ENCODE data around the gene FRMD5. TPM values are rescaled to one million over a fixed set of nuclear protein-coding genes. Genes with fewer than 3 reads are reported as not detected.

FRMD5 gene
- polyA plus RNA-seq, 4 donors, result 0.49 to 1.1 (median 0.81) TPM; not detected in 1

- Histone ChIP-seq H3K9me3 (ENCODE audit: control insufficient read depth in 2 of 2, insufficient read depth in 1 of 2, low read depth in 1 of 2, low read length in 1 of 2) (no peaks in the 10 kb centered on the region), H3K36me3 (ENCODE audit: control insufficient read depth in 3 of 3, insufficient read depth in 2 of 3, low read depth in 1 of 3, low read length in 3 of 3) (no peaks in the 10 kb centered on the region), H3K27ac (ENCODE audit: low read depth in 1 of 3, low read length in 2 of 3) (no peak overlapping the region), H3K4me3 (ENCODE audit: low read depth in 1 of 3, low read length in 3 of 3) (no peak overlapping the region), H3K4me1 (ENCODE audit: control insufficient read depth in 3 of 3, insufficient read depth in 2 of 3, low read depth in 1 of 3, low read length in 2 of 3) (no peaks in the 10 kb centered on the region), H3K27me3 (ENCODE audit: control insufficient read depth in 3 of 3, insufficient read depth in 3 of 3, low read length in 3 of 3) (no peaks in the 10 kb centered on the region)
- no peak for FAIRE-seq
- whole genome bisulfite sequencing, 3 donors, result 81 to 89% (median 82%) methylated on average over 3 of the region's 3 CpGs
- DNase-seq, result no peak
These were observed 264.0 kb downstream of the FRMD5 start for GRCh38 chr15:43931119-43931518.

GRCh38 chr15:43930556-43930955 is 264.5 kb downstream of the FRMD5 start:
- H3K27ac ChIP-seq (ENCODE audit: low read depth in 1 of 3, low read length in 2 of 3), result no peak overlapping the region
- FAIRE-seq, result no peak
- DNase-seq, result no peak
- H3K4me3 ChIP-seq (ENCODE audit: low read depth in 1 of 3, low read length in 3 of 3), result no peak overlapping the region
- H3K9me3 ChIP-seq (ENCODE audit: control insufficient read depth in 2 of 2, insufficient read depth in 1 of 2, low read depth in 1 of 2, low read length in 1 of 2), result no peaks in the 10 kb centered on the region
- no peaks in the 10 kb centered on the region for H3K4me1 ChIP-seq (ENCODE audit: control insufficient read depth in 3 of 3, insufficient read depth in 2 of 3, low read depth in 1 of 3, low read length in 2 of 3)
- H3K36me3 ChIP-seq (ENCODE audit: control insufficient read depth in 3 of 3, insufficient read depth in 2 of 3, low read depth in 1 of 3, low read length in 3 of 3), result no peaks in the 10 kb centered on the region
- H3K27me3 ChIP-seq (ENCODE audit: control insufficient read depth in 3 of 3, insufficient read depth in 3 of 3, low read length in 3 of 3), result no peaks in the 10 kb centered on the region
- WGBS, 3 donors, result 77 to 91% (median 89%) methylated on average over 5 of the region's 5 CpGs

GRCh38 chr15:43930079-43930478 is 265.0 kb downstream of the FRMD5 start:
- WGBS, 3 donors, result 50 to 64% (median 55%) methylated on average over 2 of the region's 2 CpGs
- Histone ChIP-seq H3K9me3 (ENCODE audit: control insufficient read depth in 2 of 2, insufficient read depth in 1 of 2, low read depth in 1 of 2, low read length in 1 of 2) (no peaks in the 10 kb centered on the region), H3K4me1 (ENCODE audit: control insufficient read depth in 3 of 3, insufficient read depth in 2 of 3, low read depth in 1 of 3, low read length in 2 of 3) (no peaks in the 10 kb centered on the region), H3K27ac (ENCODE audit: low read depth in 1 of 3, low read length in 2 of 3) (no peak overlapping the region), H3K4me3 (ENCODE audit: low read depth in 1 of 3, low read length in 3 of 3) (no peak overlapping the region), H3K36me3 (ENCODE audit: control insufficient read depth in 3 of 3, insufficient read depth in 2 of 3, low read depth in 1 of 3, low read length in 3 of 3) (no peaks in the 10 kb centered on the region), H3K27me3 (ENCODE audit: control insufficient read depth in 3 of 3, insufficient read depth in 3 of 3, low read length in 3 of 3) (no peaks in the 10 kb centered on the region)
- FAIRE-seq (no peak), DNase-seq (no peak)

GRCh38 chr15:43928152-43928551 is 266.9 kb downstream of the FRMD5 start:
- H3K4me3 ChIP-seq (ENCODE audit: low read depth in 1 of 3, low read length in 3 of 3), result no peak overlapping the region
- DNase-seq (no peak), FAIRE-seq (no peak)
- no peaks in the 10 kb centered on the region for H3K4me1 ChIP-seq (ENCODE audit: control insufficient read depth in 3 of 3, insufficient read depth in 2 of 3, low read depth in 1 of 3, low read length in 2 of 3)
- H3K9me3 ChIP-seq (ENCODE audit: control insufficient read depth in 2 of 2, insufficient read depth in 1 of 2, low read depth in 1 of 2, low read length in 1 of 2), result no peaks in the 10 kb centered on the region
- no peak overlapping the region for H3K27ac ChIP-seq (ENCODE audit: low read depth in 1 of 3, low read length in 2 of 3)
- H3K27me3 ChIP-seq (ENCODE audit: control insufficient read depth in 3 of 3, insufficient read depth in 3 of 3, low read length in 3 of 3), result no peaks in the 10 kb centered on the region
- 63 to 87% (median 84%) methylated on average over 5 of the region's 5 CpGs for WGBS, 3 donors
- no peaks in the 10 kb centered on the region for H3K36me3 ChIP-seq (ENCODE audit: control insufficient read depth in 3 of 3, insufficient read depth in 2 of 3, low read depth in 1 of 3, low read length in 3 of 3)

- H3K27ac ChIP-seq (ENCODE audit: low read depth in 1 of 3, low read length in 2 of 3), result no peak overlapping the region
- DNase-seq (no peak), FAIRE-seq (no peak)
- H3K9me3 ChIP-seq (ENCODE audit: control insufficient read depth in 2 of 2, insufficient read depth in 1 of 2, low read depth in 1 of 2, low read length in 1 of 2), result no peaks in the 10 kb centered on the region
- H3K27me3 ChIP-seq (ENCODE audit: control insufficient read depth in 3 of 3, insufficient read depth in 3 of 3, low read length in 3 of 3), result no peaks in the 10 kb centered on the region
- no peaks in the 10 kb centered on the region for H3K4me1 ChIP-seq (ENCODE audit: control insufficient read depth in 3 of 3, insufficient read depth in 2 of 3, low read depth in 1 of 3, low read length in 2 of 3)
- no peak overlapping the region for H3K4me3 ChIP-seq (ENCODE audit: low read depth in 1 of 3, low read length in 3 of 3)
- H3K36me3 ChIP-seq (ENCODE audit: control insufficient read depth in 3 of 3, insufficient read depth in 2 of 3, low read depth in 1 of 3, low read length in 3 of 3), result no peaks in the 10 kb centered on the region
- WGBS, 3 donors, result 63 to 66% (median 64%) methylated on average over 4 of the region's 4 CpGs
These were observed 267.9 kb downstream of the FRMD5 start for GRCh38 chr15:43927203-43927602.

- Histone ChIP-seq H3K36me3 (ENCODE audit: control insufficient read depth in 3 of 3, insufficient read depth in 2 of 3, low read depth in 1 of 3, low read length in 3 of 3) (no peaks in the 10 kb centered on the region), H3K27ac (ENCODE audit: low read depth in 1 of 3, low read length in 2 of 3) (no peak overlapping the region), H3K4me1 (ENCODE audit: control insufficient read depth in 3 of 3, insufficient read depth in 2 of 3, low read depth in 1 of 3, low read length in 2 of 3) (no peaks in the 10 kb centered on the region), H3K4me3 (ENCODE audit: low read depth in 1 of 3, low read length in 3 of 3) (no peak overlapping the region), H3K9me3 (ENCODE audit: control insufficient read depth in 2 of 2, insufficient read depth in 1 of 2, low read depth in 1 of 2, low read length in 1 of 2) (no peaks in the 10 kb centered on the region), H3K27me3 (ENCODE audit: control insufficient read depth in 3 of 3, insufficient read depth in 3 of 3, low read length in 3 of 3) (no peaks in the 10 kb centered on the region)
- 95 to 100% (median 97%) methylated on average over 4 of the region's 4 CpGs for WGBS, 3 donors
- DNase-seq, result no peak
- no peak for FAIRE-seq
These were observed 271.5 kb downstream of the FRMD5 start for GRCh38 chr15:43923553-43923952.

- WGBS, 3 donors, result 84 to 90% (median 84%) methylated on average over 4 of the region's 4 CpGs
- no peak for FAIRE-seq
These were observed 273.1 kb downstream of the FRMD5 start for GRCh38 chr15:43922021-43922420.

GRCh38 chr15:43920815-43921214 is 274.3 kb downstream of the FRMD5 start:
- no peak for DNase-seq
- H3K36me3 ChIP-seq (ENCODE audit: control insufficient read depth in 3 of 3, insufficient read depth in 2 of 3, low read depth in 1 of 3, low read length in 3 of 3), result no peaks in the 10 kb centered on the region
- no peaks in the 10 kb centered on the region for H3K27me3 ChIP-seq (ENCODE audit: control insufficient read depth in 3 of 3, insufficient read depth in 3 of 3, low read length in 3 of 3)
- no peak overlapping the region for H3K27ac ChIP-seq (ENCODE audit: low read depth in 1 of 3, low read length in 2 of 3)
- 70 to 88% (median 75%) methylated on average over 6 of the region's 6 CpGs for WGBS, 3 donors
- no peak overlapping the region for H3K4me3 ChIP-seq (ENCODE audit: low read depth in 1 of 3, low read length in 3 of 3)
- no peaks in the 10 kb centered on the region for H3K9me3 ChIP-seq (ENCODE audit: control insufficient read depth in 2 of 2, insufficient read depth in 1 of 2, low read depth in 1 of 2, low read length in 1 of 2)
- FAIRE-seq, result no peak
- no peaks in the 10 kb centered on the region for H3K4me1 ChIP-seq (ENCODE audit: control insufficient read depth in 3 of 3, insufficient read depth in 2 of 3, low read depth in 1 of 3, low read length in 2 of 3)

More at GRCh38 chr15:43922021-43922420, 273.1 kb downstream of the FRMD5 start:
- no peak for DNase-seq
- Histone ChIP-seq H3K27ac (ENCODE audit: low read depth in 1 of 3, low read length in 2 of 3) (no peak overlapping the region), H3K4me1 (ENCODE audit: control insufficient read depth in 3 of 3, insufficient read depth in 2 of 3, low read depth in 1 of 3, low read length in 2 of 3) (no peaks in the 10 kb centered on the region), H3K27me3 (ENCODE audit: control insufficient read depth in 3 of 3, insufficient read depth in 3 of 3, low read length in 3 of 3) (no peaks in the 10 kb centered on the region), H3K36me3 (ENCODE audit: control insufficient read depth in 3 of 3, insufficient read depth in 2 of 3, low read depth in 1 of 3, low read length in 3 of 3) (no peaks in the 10 kb centered on the region), H3K4me3 (ENCODE audit: low read depth in 1 of 3, low read length in 3 of 3) (no peak overlapping the region), H3K9me3 (ENCODE audit: control insufficient read depth in 2 of 2, insufficient read depth in 1 of 2, low read depth in 1 of 2, low read length in 1 of 2) (no peaks in the 10 kb centered on the region)

- DNase-seq, result no peak
- H3K36me3 ChIP-seq (ENCODE audit: control insufficient read depth in 3 of 3, insufficient read depth in 2 of 3, low read depth in 1 of 3, low read length in 3 of 3), result no peaks in the 10 kb centered on the region
- no peak for FAIRE-seq
- H3K27me3 ChIP-seq (ENCODE audit: control insufficient read depth in 3 of 3, insufficient read depth in 3 of 3, low read length in 3 of 3), result no peaks in the 10 kb centered on the region
- no peak overlapping the region for H3K27ac ChIP-seq (ENCODE audit: low read depth in 1 of 3, low read length in 2 of 3)
- H3K4me3 ChIP-seq (ENCODE audit: low read depth in 1 of 3, low read length in 3 of 3), result no peak overlapping the region
- H3K9me3 ChIP-seq (ENCODE audit: control insufficient read depth in 2 of 2, insufficient read depth in 1 of 2, low read depth in 1 of 2, low read length in 1 of 2), result no peaks in the 10 kb centered on the region
- no peaks in the 10 kb centered on the region for H3K4me1 ChIP-seq (ENCODE audit: control insufficient read depth in 3 of 3, insufficient read depth in 2 of 3, low read depth in 1 of 3, low read length in 2 of 3)
- WGBS, 3 donors, result 58 to 74% (median 62%) methylated on average over 2 of the region's 2 CpGs
These were observed 274.8 kb downstream of the FRMD5 start for GRCh38 chr15:43920254-43920600.

Measured in small intestine (tissue), 7 donors.